Caco-2 (cell line): ENCODE measurements around the gene KCNN3. TPM values are rescaled to one million over a fixed set of nuclear protein-coding genes. Genes with fewer than 3 reads are reported as not detected.

ENCODE experiments used
- BruUV-seq: library from RNA; stranded (reverse); fragments of 400-500 nt; replicated peaks from 2 replicates; lab custom pipeline; 2021; lab: Mats Ljungman, UMichigan
- CTCF ChIA-PET: fragments of 300-600 bp; sonication (Branson Sonifier 250); formaldehyde crosslinking; loops from one replicate; lab custom pipeline; 2022; ENCODE audit warnings: antibody characterized with exemption; lab: Charles Lee
- POLR2A ChIA-PET: fragments of 300-600 bp; sonication (Branson Sonifier 250); formaldehyde crosslinking; loops from one replicate; lab custom pipeline; 2022; ENCODE audit warnings: antibody characterized with exemption; lab: Charles Lee
- DNase-seq, 2 experiments: peaks; one replicate each; pipeline versions ENCODE4 v3.0.0 to v3.0.0-alpha.2; 2020 to 2022
- H3K27me3 ChIP-seq: replicated peaks from 2 replicates; pipeline ENCODE4 v1.6.0; 2011; ENCODE audit warnings: low read length; ENCODE audit not compliant: control insufficient read depth, insufficient read depth
- H3K36me3 ChIP-seq: 2 replicates; pipeline ENCODE4 v1.5.1; 2011; ENCODE audit warnings: low read length; ENCODE audit not compliant: control insufficient read depth, insufficient read depth
- H3K4me1 ChIP-seq: fragments of 250-450 bp; sonication (Bioruptor Pico); 2 replicates; pipeline ENCODE4 v1.5.1; 2020; ENCODE audit warnings: mild to moderate bottlenecking
- H3K4me3 ChIP-seq: 2 replicates; pipeline ENCODE4 v1.5.1; 2011; ENCODE audit warnings: low read depth, mild to moderate bottlenecking, control low read depth, low read length
- H3K9me3 ChIP-seq: fragments of 250-450 bp; sonication (Bioruptor Pico); 2 replicates; pipeline ENCODE4 v1.5.1; 2020; ENCODE audit warnings: mild to moderate bottlenecking, moderate library complexity
- H3K27ac Mint-ChIP-seq: one replicate; pipeline ENCODE4 v1.8.0; 2022; ENCODE audit warnings: mixed read lengths; ENCODE audit not compliant: unreplicated experiment
- H3K27me3 Mint-ChIP-seq: one replicate; pipeline ENCODE4 v1.8.0; 2022; ENCODE audit warnings: mixed read lengths; ENCODE audit not compliant: insufficient read depth, unreplicated experiment
- H3K36me3 Mint-ChIP-seq: one replicate; pipeline ENCODE4 v1.8.0; 2022; ENCODE audit warnings: mild to moderate bottlenecking, mixed read lengths; ENCODE audit not compliant: insufficient read depth, unreplicated experiment
- H3K4me1 Mint-ChIP-seq: one replicate; pipeline ENCODE4 v1.8.0; 2022; ENCODE audit warnings: low read depth, mixed read lengths; ENCODE audit not compliant: unreplicated experiment
- H3K4me3 Mint-ChIP-seq: one replicate; pipeline ENCODE4 v1.8.0; 2022; ENCODE audit warnings: mild to moderate bottlenecking, moderate library complexity, mixed read lengths; ENCODE audit not compliant: unreplicated experiment
- H3K9me3 Mint-ChIP-seq: one replicate; pipeline ENCODE4 v1.8.0; 2022; ENCODE audit warnings: mixed read lengths; ENCODE audit not compliant: unreplicated experiment
- CTCF ChIP-seq, 2 experiments: fragments of 200-600 bp in 1 of 2; IDR thresholded peaks; 1 replicate in 1 of 2; 2 replicates in 1 of 2; pipeline versions ENCODE4 v1.5.1 to v1.8.0; 2011 to 2022; ENCODE audit warnings: antibody characterized with exemption in 1 of 2, control low read depth in 1 of 2, inconsistent platforms in 1 of 2, low read depth in 1 of 2, low read length in 1 of 2, mild to moderate bottlenecking in 1 of 2, moderate library complexity in 1 of 2; ENCODE audit not compliant: insufficient read depth in 1 of 2, severe bottlenecking in 1 of 2, unreplicated experiment in 1 of 2
- intact Hi-C: fragments of 100-400 bp; cut with micrococcal nuclease; formaldehyde crosslinking; loops from one replicate; pipeline ENCODE4 v1.10.0; 2022; ENCODE audit not compliant: unreplicated experiment
- total RNA-seq: library from RNA; stranded (reverse); gene quantifications from 2 replicates; pipeline ENCODE4 v1.2.3, GENCODE V29; 2022

KCNN3 gene
- total RNA-seq, 1 experiment from 2014 or later = 0.05 TPM

- Histone ChIP-seq H3K36me3 (no peaks in the 10 kb centered on the region), H3K4me3 (no peak overlapping the region), H3K9me3 (no peaks in the 10 kb centered on the region), H3K27me3 (no peaks in the 10 kb centered on the region), H3K4me1 (no peaks in the 10 kb centered on the region; the same call in 1 of the 2 replicates)
- ChIA-PET CTCF (no interaction called here), POLR2A (no interaction called here)
- intact Hi-C loops = no loop called here
- no peak for TF ChIP-seq CTCF (IDR thresholded peaks at IDR 0.05; ENCODE audit: insufficient read depth in 1 of 2, low read depth in 1 of 2, low read length in 1 of 2, severe bottlenecking in 1 of 2, unreplicated experiment in 1 of 2)
- no peak for DNase-seq
- BruUV-seq = no TSS peak
- Mint-ChIP-seq H3K36me3 (no peaks in the 10 kb centered on the region), H3K27me3 (peaks cover 23% of the 10 kb centered on the region), H3K4me3 (no peak overlapping the region), H3K9me3 (no peaks in the 10 kb centered on the region), H3K27ac (no peak overlapping the region), H3K4me1 (peaks cover 13% of the 10 kb centered on the region)
These were observed 105.3 kb downstream of the KCNN3 start for GRCh38 chr1:154764773-154765172.

DNA sequence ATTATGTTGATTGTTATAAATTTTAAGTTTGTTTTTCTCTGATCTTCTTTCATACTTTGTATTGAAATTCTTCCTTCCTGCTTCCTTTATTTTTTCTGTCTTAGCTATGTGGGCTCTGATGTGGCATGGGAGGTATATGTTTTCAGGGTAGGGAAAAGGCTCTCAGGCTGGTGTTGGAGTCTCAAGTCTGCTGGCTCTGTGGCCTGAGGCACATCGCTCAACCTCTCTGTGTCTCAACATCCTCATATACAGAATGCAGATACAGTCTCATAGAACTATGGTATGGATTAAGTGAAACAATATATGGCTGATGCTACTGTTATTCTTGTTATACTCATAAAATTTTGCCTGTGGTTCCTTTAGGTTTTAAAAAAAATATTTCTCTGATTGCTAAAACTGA lies 105.9 kb downstream of the KCNN3 start:
- Mint-ChIP-seq H3K27me3 (peaks cover 23% of the 10 kb centered on the region), H3K27ac (no peak overlapping the region), H3K4me3 (no peak overlapping the region), H3K4me1 (peaks cover 13% of the 10 kb centered on the region), H3K36me3 (no peaks in the 10 kb centered on the region), H3K9me3 (no peaks in the 10 kb centered on the region)
- no peak for TF ChIP-seq CTCF (IDR thresholded peaks at IDR 0.05; ENCODE audit: insufficient read depth in 1 of 2, low read depth in 1 of 2, low read length in 1 of 2, severe bottlenecking in 1 of 2, unreplicated experiment in 1 of 2)
- Histone ChIP-seq H3K4me3 (no peak overlapping the region), H3K9me3 (no peaks in the 10 kb centered on the region), H3K4me1 (no peaks in the 10 kb centered on the region; the same call in 1 of the 2 replicates), H3K36me3 (no peaks in the 10 kb centered on the region), H3K27me3 (no peaks in the 10 kb centered on the region)
- POLR2A ChIA-PET = no interaction called here
- no peak for DNase-seq
- BruUV-seq = no TSS peak
- CTCF ChIA-PET = no interaction called here
- intact Hi-C loops = no loop called here

- no TSS peak for BruUV-seq
- peak; percentile 82 to 93 for TF ChIP-seq CTCF (IDR thresholded peaks at IDR 0.05; ENCODE audit: insufficient read depth in 1 of 2, low read depth in 1 of 2, low read length in 1 of 2, severe bottlenecking in 1 of 2, unreplicated experiment in 1 of 2)
- Histone ChIP-seq H3K4me1 (no peaks in the 10 kb centered on the region; the same call in 1 of the 2 replicates), H3K4me3 (peak overlapping the region; percentile 56), H3K27me3 (no peaks in the 10 kb centered on the region), H3K36me3 (no peaks in the 10 kb centered on the region), H3K9me3 (no peaks in the 10 kb centered on the region)
- CTCF ChIA-PET = interaction anchor here (0.7 to 1.6 kb wide), 5 partner anchors 20 to 201 kb away, joined by 3 to 4 read pairs (median 4); no protein-coding TSS in a partner anchor
- Mint-ChIP-seq H3K9me3 (no peaks in the 10 kb centered on the region), H3K27ac (no peak overlapping the region), H3K4me3 (peak overlapping the region; percentile 59), H3K4me1 (peaks cover 5% of the 10 kb centered on the region), H3K27me3 (peaks cover 39% of the 10 kb centered on the region), H3K36me3 (no peaks in the 10 kb centered on the region)
- DNase-seq = peak; percentile 79 to 91
- POLR2A ChIA-PET = no interaction called here
- intact Hi-C loops = loop anchor here (1.0 to 2.0 kb wide), 2 partner anchors 91 to 202 kb away; partner anchors contain the start of gene UBE2Q1
These were observed 109.6 kb downstream of the KCNN3 start for GRCh38 chr1:154760469-154760933.
